ES-I3 (cell line): ENCODE data around the gene SLC51A.
"Not testable (repeated sequence)": the region's sequence is repeated elsewhere in the genome, so short reads cannot be mapped to it uniquely, and the experiment has no call there.

ENCODE experiments used
- H3K36me3 ChIP-seq: 2 replicates; pipeline ENCODE4 v1.6.1; 2013; ENCODE audit warnings: mild to moderate bottlenecking, low read length, control low read depth, moderate library complexity; ENCODE audit not compliant: insufficient read depth
- H3K4me1 ChIP-seq: 2 replicates; pipeline ENCODE4 v1.6.1; 2013; ENCODE audit warnings: mild to moderate bottlenecking, control low read depth, low read length; ENCODE audit not compliant: insufficient read depth
- H3K9ac ChIP-seq: 2 replicates; pipeline ENCODE4 v1.6.1; 2013; ENCODE audit warnings: low read depth, mild to moderate bottlenecking, low read length, moderate library complexity
- H3K9me3 ChIP-seq: 2 replicates; pipeline ENCODE4 v1.6.1; 2013; ENCODE audit warnings: mild to moderate bottlenecking, low read length, moderate library complexity; ENCODE audit not compliant: control insufficient read depth, insufficient read depth

Gene SLC51A

GRCh38 chr3:196232882-196233251 lies 16.5 kb downstream of the SLC51A start:
- no peaks in the 10 kb centered on the region for H3K9me3 ChIP-seq
- H3K9ac ChIP-seq, result no peak overlapping the region
- H3K36me3 ChIP-seq, result peaks cover 3% of the 10 kb centered on the region
- no peaks in the 10 kb centered on the region for H3K4me1 ChIP-seq

GRCh38 chr3:196235452-196236122 lies 19.3 kb downstream of the SLC51A start:
- Histone ChIP-seq H3K4me1 (no peaks in the 10 kb centered on the region), H3K36me3 (peaks cover 8% of the 10 kb centered on the region)

GRCh38 chr3:196236223-196236622 lies 19.9 kb downstream of the SLC51A start:
- H3K9ac ChIP-seq, result no peak overlapping the region
- no peaks in the 10 kb centered on the region for H3K4me1 ChIP-seq
- H3K36me3 ChIP-seq, result peaks cover 8% of the 10 kb centered on the region
- H3K9me3 ChIP-seq, result no peaks in the 10 kb centered on the region

More at GRCh38 chr3:196235452-196236122, 19.3 kb downstream of the SLC51A start:
- no peaks in the 10 kb centered on the region for H3K9me3 ChIP-seq
- H3K9ac ChIP-seq, result no peak overlapping the region

GRCh38 chr3:196237203-196237602 lies 20.9 kb downstream of the SLC51A start:
- H3K9me3 ChIP-seq, result no peaks in the 10 kb centered on the region
- no peaks in the 10 kb centered on the region for H3K4me1 ChIP-seq
- H3K9ac ChIP-seq, result no peak overlapping the region
- H3K36me3 ChIP-seq, result peaks cover 16% of the 10 kb centered on the region

GRCh38 chr3:196238612-196239560 lies 22.6 kb downstream of the SLC51A start:
- Histone ChIP-seq H3K9me3 (no peaks in the 10 kb centered on the region), H3K36me3 (peaks cover 18% of the 10 kb centered on the region), H3K9ac (no peak overlapping the region), H3K4me1 (no peaks in the 10 kb centered on the region)

GRCh38 chr3:196240424-196240823 lies 24.1 kb downstream of the SLC51A start:
- H3K9ac ChIP-seq, result no peak overlapping the region
- H3K9me3 ChIP-seq, result no peaks in the 10 kb centered on the region
- H3K4me1 ChIP-seq, result no peaks in the 10 kb centered on the region
- peaks cover 20% of the 10 kb centered on the region for H3K36me3 ChIP-seq

- peaks cover 24% of the 10 kb centered on the region for H3K36me3 ChIP-seq
- no peak overlapping the region for H3K9ac ChIP-seq
- H3K4me1 ChIP-seq, result no peaks in the 10 kb centered on the region
- no peaks in the 10 kb centered on the region for H3K9me3 ChIP-seq
Measured at GRCh38 chr3:196241704-196242103, 25.4 kb downstream of the SLC51A start.

GRCh38 chr3:196244166-196244565 lies 27.8 kb downstream of the SLC51A start:
- H3K4me1 ChIP-seq, H3K9ac ChIP-seq, H3K9me3 ChIP-seq: not testable (repeated sequence)
- peaks cover 28% of the 10 kb centered on the region for H3K36me3 ChIP-seq

GRCh38 chr3:196246612-196247308 lies 30.4 kb downstream of the SLC51A start:
- Histone ChIP-seq H3K9me3 (no peaks in the 10 kb centered on the region), H3K4me1 (no peaks in the 10 kb centered on the region), H3K9ac (no peak overlapping the region), H3K36me3 (peaks cover 24% of the 10 kb centered on the region)

GRCh38 chr3:196251918-196252317 lies 35.6 kb downstream of the SLC51A start:
- H3K9ac ChIP-seq, result no peak overlapping the region
- H3K4me1 ChIP-seq, result no peaks in the 10 kb centered on the region
- no peaks in the 10 kb centered on the region for H3K9me3 ChIP-seq
- peaks cover 13% of the 10 kb centered on the region for H3K36me3 ChIP-seq

GRCh38 chr3:196254376-196255283 lies 38.3 kb downstream of the SLC51A start:
- Histone ChIP-seq H3K36me3 (peaks cover 3% of the 10 kb centered on the region; the same call in 1 of the 2 replicates), H3K9me3 (no peaks in the 10 kb centered on the region), H3K9ac (no peak overlapping the region), H3K4me1 (no peaks in the 10 kb centered on the region)

GRCh38 chr3:196255776-196256175 lies 39.4 kb downstream of the SLC51A start:
- Histone ChIP-seq H3K36me3 (peaks cover 3% of the 10 kb centered on the region; the same call in 1 of the 2 replicates), H3K4me1 (no peaks in the 10 kb centered on the region), H3K9ac (no peak overlapping the region), H3K9me3 (no peaks in the 10 kb centered on the region)

GRCh38 chr3:196260784-196261183 lies 44.5 kb downstream of the SLC51A start:
- Histone ChIP-seq H3K4me1 (peaks cover 7% of the 10 kb centered on the region; the same call in 1 of the 2 replicates), H3K9me3 (no peaks in the 10 kb centered on the region), H3K36me3 (no peaks in the 10 kb centered on the region; the same call in 1 of the 2 replicates), H3K9ac (no peak overlapping the region)
